Measurements from ENCODE around the gene ACTRT2.

Gene ACTRT2

DNA sequence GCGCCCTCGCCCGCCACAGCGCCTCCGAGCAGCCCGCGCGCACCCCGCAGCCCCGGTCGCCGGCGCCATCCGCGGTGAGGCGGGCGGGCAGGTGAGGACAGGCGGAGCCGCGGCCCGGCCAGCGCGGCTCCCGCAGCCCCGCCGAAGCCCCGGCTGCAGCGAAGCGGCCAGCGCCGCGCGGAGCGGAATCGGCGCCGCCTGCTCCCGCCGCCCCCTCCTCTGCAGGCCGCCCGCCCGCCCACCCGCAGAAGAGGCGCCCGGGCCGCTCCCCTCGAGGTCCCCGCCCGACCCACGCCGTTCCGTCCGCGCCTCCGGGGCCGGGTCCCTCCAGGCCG is 49.0 kb downstream of the ACTRT2 start:
- DNase-seq: no peak

DNA sequence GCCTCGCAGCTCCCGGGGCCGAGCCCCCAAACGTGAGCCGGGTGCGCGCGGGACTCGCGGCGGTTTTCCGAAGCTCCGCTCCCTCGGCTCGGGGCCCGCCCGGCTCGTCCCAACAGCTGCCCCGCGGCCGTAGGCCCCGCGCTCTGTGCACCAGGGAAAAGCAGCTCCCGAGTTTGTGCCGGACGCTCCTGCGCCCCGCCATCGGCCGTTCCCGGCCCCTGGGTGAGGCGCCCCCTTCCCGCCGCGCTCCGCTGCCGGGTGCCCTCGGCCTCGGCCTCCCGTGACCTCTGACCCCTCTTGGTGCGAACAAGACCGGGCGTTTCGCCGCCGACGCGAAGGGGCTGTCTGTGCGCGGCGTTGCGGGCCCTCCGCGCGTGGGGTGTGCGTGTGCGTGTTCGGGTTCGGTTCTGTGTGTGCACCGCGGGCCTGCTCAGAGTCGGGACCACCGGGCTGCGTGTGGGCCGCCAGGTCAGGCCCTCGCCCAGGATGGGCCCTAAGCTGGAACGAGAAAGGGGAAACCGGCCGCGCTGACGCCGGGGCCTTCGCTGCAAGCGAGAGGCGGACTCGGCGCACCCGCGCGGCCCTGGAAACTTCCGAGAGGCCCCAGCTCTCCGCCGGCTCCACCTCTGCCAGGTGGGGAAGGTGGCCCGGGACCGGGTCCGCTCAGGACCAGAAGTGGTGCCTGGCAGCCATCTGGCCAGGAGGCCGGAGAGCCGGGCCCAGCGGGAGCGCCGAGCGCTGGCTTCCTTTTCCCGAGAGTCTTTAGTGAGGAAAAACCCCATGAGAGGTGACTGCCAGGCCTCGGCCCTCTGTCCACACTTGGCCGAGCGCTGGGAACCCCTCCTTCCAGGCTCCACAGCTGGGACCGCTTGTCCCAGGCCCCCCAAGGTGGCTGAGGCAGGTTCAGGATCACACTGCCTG is 49.6 kb downstream of the ACTRT2 start:
- no peak for DNase-seq

DNA sequence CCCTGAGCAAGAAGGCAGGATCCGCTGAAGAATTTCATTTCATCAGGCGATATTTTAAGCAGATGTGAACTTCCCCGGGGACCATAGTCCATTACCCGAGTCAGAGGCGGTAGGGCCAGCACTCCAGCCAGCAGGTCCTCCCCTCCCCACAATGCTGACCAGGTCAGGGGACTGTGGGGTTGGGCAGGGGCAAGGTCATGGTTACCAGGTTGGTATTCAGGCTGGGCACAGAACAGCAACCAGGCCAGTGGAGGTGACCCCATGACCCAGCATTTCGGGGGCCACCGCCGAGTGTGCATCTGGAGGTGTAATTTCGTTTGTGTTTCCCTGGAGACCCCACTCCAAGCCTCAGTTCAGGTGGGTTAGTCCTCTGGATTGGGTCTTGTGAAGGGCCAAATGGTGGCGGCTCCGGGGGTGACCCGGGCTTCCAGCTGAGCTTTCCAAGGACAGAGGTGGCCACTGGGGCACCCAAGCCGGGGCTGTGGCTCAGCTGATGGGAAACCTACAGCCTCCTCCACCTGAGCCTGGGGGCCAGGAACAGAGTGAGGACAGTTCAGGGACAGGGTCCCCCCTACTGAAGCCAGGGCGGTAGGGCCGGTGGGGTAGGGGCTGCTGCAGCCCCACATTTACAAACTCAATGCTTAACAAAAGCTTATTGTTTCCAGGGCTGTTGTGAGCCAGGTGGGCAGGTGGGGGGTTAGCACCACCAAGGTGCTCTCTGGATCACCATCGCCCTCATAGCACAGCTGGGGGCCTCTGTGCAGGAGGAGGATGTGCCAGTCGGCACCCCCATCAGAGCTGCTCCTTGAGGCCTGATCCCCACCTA is 50.5 kb downstream of the ACTRT2 start:
- no peak for DNase-seq

Data from NCI-H1436 (cell line).